Transverse colon (tissue), 4 donors: Measurements from ENCODE around the gene IGIP.

Experiments used
- POLR2A ChIP-seq: fragments of 450-650 bp; IDR thresholded peaks from one replicate; pipeline ENCODE4 v1.6.1; 2016; ENCODE audit warnings: antibody characterized with exemption, mild to moderate bottlenecking, moderate library complexity
- POLR2AphosphoS5 ChIP-seq, 3 donors: sonication (generic); formaldehyde crosslinking; IDR thresholded peaks; one replicate each; pipeline ENCODE4 v1.6.1; 2016; ENCODE audit warnings: antibody characterized with exemption in 3 of 3
- TF ChIP-seq, protein P1 (sequence below), 5 experiments: fragments of 200-600 bp in 3 of 5; fragments of 450-650 bp in 2 of 5; sonication (generic) in 3 of 5; IDR thresholded peaks; 1 replicate in 2 of 5; 2 replicates in 3 of 5; pipeline ENCODE4 v1.5.1; 2016 to 2017; ENCODE audit warnings: antibody characterized with exemption in 5 of 5, inconsistent platforms in 3 of 5, mild to moderate bottlenecking in 2 of 5, moderate library complexity in 1 of 5

- TF ChIP-seq POLR2A: no peak
- TF ChIP-seq, protein P1, sequence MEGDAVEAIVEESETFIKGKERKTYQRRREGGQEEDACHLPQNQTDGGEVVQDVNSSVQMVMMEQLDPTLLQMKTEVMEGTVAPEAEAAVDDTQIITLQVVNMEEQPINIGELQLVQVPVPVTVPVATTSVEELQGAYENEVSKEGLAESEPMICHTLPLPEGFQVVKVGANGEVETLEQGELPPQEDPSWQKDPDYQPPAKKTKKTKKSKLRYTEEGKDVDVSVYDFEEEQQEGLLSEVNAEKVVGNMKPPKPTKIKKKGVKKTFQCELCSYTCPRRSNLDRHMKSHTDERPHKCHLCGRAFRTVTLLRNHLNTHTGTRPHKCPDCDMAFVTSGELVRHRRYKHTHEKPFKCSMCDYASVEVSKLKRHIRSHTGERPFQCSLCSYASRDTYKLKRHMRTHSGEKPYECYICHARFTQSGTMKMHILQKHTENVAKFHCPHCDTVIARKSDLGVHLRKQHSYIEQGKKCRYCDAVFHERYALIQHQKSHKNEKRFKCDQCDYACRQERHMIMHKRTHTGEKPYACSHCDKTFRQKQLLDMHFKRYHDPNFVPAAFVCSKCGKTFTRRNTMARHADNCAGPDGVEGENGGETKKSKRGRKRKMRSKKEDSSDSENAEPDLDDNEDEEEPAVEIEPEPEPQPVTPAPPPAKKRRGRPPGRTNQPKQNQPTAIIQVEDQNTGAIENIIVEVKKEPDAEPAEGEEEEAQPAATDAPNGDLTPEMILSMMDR (IDR thresholded peaks at IDR 0.05): no peak
- no peak for TF ChIP-seq POLR2AphosphoS5 (IDR thresholded peaks at IDR 0.05)
Observed at GRCh38 chr5:140140435-140140834, 14.7 kb downstream of the IGIP start.
